Suppressor macrophage treated with lipopolysaccharide for 4 hours (primary cell): ENCODE results near the gene H6PD.
"Not testable (repeated sequence)": the region's sequence is repeated elsewhere in the genome, so short reads cannot be mapped to it uniquely, and the experiment has no call there.

Experiments used
- DNase-seq: peaks from one replicate; pipeline ENCODE4 v3.0.0-alpha.2; 2020

H6PD gene

GRCh38 chr1:9280015-9280860 is 45.7 kb downstream of the H6PD start:
- DNase-seq: peak; percentile 91

GRCh38 chr1:9281071-9281827 is 46.7 kb downstream of the H6PD start:
- DNase-seq: no peak

- DNase-seq: no peak
Measured at GRCh38 chr1:9281908-9282695, 47.5 kb downstream of the H6PD start.

DNA sequence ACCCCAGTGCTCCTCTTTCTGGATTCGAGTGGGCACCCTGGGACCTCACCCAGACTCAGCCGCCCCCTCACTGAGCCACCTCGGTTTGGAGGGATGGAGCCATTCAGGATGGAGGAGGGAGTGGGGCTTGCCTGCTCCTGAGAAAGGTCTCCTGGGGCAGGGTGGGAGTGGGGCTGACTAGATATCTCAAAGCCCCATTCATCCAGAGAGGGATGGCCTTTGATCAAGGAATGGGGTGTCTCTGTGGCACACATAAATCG is 48.1 kb downstream of the H6PD start:
- no peak for DNase-seq

GRCh38 chr1:9284061-9284460 is 49.5 kb downstream of the H6PD start:
- DNase-seq: no peak

- no peak for DNase-seq
Measured at GRCh38 chr1:9286556-9286955, 52.0 kb downstream of the H6PD start.

DNA sequence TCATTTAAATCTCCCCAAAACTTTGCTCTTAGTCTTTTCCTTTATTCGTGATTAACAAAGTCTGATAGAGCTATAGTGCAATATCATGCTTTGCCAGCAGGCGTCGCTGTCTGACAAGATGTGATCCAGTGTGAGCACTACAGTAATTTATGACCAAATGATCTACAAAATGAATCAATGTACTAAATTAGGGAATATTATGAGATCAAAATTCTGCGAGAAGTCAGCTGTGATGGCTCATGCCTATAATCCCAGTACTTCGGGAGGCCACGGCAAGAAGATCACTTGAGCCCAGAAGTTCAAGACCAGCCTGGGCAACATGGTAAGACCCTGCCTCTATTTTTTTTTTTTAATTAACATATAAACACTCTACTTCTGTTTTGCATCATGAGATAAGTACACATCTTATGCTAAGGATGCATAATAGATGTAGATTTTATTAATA is 54.5 kb downstream of the H6PD start:
- peak; percentile 91 for DNase-seq

GRCh38 chr1:9289711-9290485 is 55.3 kb downstream of the H6PD start:
- DNase-seq: peak; percentile 96

DNA sequence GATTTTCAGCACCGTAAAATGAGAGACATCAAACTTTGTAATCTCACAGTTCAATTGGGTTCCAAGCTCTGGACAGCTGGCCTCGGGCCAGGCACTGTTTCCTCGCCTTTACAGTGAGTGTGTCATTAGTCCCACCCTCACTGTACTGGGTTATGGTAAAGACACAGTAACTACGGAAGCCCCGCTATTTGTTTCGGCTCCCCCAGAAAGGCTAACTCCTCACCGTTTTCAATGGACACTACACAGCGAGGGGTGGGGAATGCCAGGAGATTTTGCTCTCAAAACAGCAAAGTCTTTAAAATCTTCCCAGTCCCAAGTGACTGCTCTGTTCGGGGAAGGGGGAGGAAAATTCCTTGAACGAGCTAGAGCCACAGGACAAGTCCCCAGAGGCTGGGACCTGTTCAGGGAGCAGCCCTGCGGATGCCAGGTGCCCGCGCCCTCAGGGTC is 57.4 kb downstream of the H6PD start:
- DNase-seq: peak; percentile 69

GRCh38 chr1:9292361-9293240 is 58.0 kb downstream of the H6PD start, which contains the start of gene SPSB1:
Gene SPSB1 (plus strand): TSS chr1:9292894. CDS start chr1:9355892, 62,998 bp downstream.
- peak; percentile 93 for DNase-seq

DNA sequence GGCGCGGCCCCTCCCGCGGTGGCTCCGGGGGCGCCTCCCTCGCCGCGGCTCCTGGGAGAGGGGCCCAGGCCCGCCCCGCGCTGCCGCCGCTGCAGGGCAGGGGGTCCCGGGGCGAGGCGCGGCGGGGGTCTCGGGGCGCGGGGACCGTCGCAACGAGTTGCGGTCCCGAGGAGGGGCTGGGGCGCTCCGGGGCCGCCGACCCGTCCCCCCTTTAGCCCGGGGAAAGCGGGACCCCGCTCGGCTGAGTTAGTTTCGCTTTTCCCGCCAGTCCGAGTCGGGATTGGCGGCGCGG is 58.6 kb downstream of the H6PD start:
- peak; percentile 65 for DNase-seq

- DNase-seq: no peak
Measured at GRCh38 chr1:9293533-9294404, 59.2 kb downstream of the H6PD start.

DNA sequence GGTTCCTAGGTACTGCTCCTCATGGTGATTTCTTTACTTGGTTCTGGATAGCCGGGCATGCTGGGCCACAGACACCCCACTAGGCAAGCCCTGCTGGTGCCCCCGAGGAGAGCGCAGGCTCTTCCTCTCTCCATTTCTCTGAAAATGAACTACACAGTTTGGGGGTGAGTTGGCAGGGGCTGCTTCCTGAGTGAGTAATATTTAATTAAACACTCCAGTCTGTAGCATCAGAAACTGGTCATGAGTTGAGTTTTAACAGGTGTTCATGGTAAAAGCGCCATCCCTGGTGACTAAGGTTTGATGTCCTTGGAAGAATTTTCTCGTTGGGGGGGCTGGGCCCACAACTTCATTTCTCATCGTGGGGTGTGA is 59.8 kb downstream of the H6PD start:
- DNase-seq: no peak

DNA sequence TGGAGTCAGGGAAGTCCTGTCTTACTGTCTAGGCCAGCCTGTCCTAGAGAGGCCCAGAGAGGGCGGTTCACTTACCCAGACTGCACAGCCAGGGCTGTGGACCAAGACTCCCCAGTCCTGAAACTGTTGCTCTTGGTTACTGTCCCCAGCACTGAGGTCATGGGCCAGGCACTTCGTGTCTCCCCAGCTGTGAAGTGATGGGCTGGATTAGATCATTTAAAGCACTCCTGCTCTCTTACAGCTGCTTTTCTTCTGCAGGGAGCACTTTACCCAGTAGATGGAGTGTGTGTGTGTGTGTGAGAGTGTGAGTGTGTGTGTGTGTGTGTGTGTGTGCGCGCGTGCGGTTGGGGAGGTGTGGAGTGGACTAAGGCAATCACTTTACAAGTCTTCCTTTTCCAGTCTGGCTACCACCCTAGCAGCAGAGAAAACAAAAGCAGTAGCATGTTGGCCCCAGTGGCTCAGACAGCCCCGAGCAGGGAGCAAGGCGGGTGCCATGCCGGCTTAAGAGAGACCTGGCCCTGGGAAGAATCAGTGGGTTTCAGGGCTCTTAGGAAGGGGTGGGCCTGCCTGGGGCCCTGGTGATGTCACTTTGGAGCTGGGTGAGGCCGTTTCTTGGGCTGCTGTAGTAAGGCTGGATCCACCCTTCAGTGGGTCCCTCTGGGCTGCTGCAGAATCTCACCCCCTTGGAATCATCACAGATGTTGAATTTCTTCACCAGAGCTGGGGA is 60.5 kb downstream of the H6PD start:
- DNase-seq: peak; percentile 40

DNA sequence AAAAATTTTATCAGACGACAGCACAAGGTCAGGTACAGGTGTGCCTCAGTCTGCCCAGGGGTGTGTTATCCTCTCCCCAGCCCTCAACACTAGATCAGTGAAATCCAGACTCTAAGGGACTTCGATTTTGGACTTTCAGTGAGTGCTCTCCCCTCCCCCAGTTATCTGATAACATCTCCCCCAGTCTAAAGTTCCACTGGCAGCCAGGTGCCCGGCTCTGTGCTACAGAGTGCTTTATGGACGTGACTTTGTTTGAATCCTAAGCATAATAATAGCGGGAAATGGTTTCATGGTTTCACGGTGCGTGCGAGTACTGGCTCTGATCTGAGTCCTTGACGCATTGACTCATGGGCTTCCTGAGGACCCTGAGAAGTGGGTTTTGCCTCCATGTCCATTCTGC is 61.3 kb downstream of the H6PD start:
- DNase-seq: no peak

DNA sequence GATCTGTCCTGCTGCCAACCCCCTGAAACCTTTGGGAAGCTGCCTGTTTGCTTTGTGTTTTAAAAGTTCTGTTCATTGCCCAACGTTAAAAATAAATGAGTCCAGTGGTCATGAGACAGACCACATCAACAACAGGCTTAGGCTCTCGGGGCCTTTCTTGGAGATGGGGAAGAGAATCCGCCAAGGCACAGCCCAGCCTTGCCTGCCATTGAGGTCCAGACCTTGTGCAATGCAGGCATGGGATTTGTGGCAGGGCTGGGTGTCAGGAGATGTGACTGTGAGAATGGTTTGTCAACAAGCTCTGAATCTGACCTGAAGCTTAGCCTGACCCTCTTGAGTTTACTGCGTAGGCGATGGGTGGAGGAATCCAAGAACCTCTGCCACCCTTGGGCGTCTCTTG is 62.3 kb downstream of the H6PD start:
- DNase-seq: peak; percentile 52

GRCh38 chr1:9297831-9298230 is 63.3 kb downstream of the H6PD start:
- no peak for DNase-seq

- no peak for DNase-seq
Measured at GRCh38 chr1:9298282-9298681, 63.7 kb downstream of the H6PD start.

GRCh38 chr1:9299571-9300541 is 65.3 kb downstream of the H6PD start:
- DNase-seq: not testable (repeated sequence)
